ENCODE measurements around the gene SUPT3H. TPM values are rescaled to one million over a fixed set of nuclear protein-coding genes. Genes with fewer than 3 reads are reported as not detected.
A peak's percentile ranks its signal among the peaks of the same experiment; 100 is the strongest.

SUPT3H gene
- total and polyA plus RNA-seq, 2 donors = 5.5 to 11.9 TPM

DNA sequence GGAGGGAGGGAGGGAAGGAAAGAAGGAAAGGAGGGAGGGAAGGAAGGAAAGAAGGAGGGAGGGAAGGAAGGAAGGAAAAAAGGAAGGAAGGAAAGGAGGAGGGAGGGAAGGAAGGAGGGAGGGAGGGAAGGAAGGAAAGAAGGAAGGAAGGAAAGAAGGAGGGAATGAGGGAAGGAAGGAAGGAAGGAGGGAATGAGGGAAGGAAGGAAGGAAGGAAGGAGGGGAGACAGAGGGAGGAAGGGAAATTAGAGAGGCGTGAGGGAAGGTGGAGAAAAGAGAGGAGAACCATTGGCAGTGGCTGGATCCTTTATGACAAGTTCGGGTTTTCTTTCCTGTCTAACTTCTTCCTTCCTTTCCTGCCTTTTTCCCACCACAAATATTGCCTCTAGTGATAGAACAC, 22.3 kb upstream of the SUPT3H start:
- Histone ChIP-seq H3K36me3 (ENCODE audit: control insufficient read depth in 2 of 2, insufficient read depth in 2 of 2, low read length in 1 of 2) (no peaks in the 10 kb centered on the region), H3K27ac (ENCODE audit: low read depth in 1 of 2, low read length in 1 of 2) (no peak overlapping the region), H3K9me3 (ENCODE audit: control insufficient read depth in 2 of 2, insufficient read depth in 1 of 2, low read length in 1 of 2) (no peaks in the 10 kb centered on the region), H3K27me3 (ENCODE audit: control insufficient read depth in 2 of 2, insufficient read depth in 1 of 2, low read length in 1 of 2) (no peaks in the 10 kb centered on the region), H3K4me3 (ENCODE audit: low read length in 2 of 2) (no peak overlapping the region), H3K4me1 (ENCODE audit: control insufficient read depth in 2 of 2, insufficient read depth in 2 of 2, low read length in 2 of 2) (no peaks in the 10 kb centered on the region)
- WGBS = 97% methylated on average over 2 of the region's 2 CpGs
- no peak for DNase-seq (ENCODE audit: low read depth in 6 of 9, low spot score in 9 of 9)

DNA sequence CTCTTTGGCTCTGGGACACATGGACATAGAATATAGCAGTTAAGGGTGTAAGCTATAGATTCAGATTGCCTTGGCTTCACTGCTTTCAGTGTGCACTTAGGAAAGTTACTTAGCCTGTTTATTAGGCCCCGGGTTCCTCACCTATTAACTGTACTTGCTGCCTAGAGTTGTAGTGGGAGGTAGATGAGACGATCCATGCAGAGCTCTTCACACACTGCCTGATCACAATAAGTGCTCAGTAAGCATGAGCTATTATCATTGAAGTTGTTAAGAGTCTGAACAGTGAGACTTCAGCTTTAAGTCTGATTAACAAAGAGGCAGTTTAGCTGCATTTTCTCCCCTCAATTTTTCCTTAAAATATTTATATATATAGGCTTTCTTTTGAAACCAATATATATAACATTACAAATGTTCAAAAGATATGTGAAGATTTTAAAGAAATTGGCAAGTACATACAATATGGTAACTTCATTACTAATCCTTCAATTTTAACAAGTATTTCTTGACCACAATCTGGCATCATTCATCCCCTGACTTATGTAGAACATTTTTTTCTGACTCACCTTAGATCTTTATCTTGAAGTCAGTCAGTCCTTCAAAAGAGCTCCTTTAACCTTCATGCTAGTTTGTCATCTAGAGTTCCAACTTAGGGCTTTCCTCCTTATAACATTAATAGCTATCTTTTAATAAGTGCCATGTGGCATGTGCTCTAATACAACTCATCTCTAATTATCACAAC, 20.5 kb upstream of the SUPT3H start:
- Histone ChIP-seq H3K4me1 (ENCODE audit: control insufficient read depth in 2 of 2, insufficient read depth in 2 of 2, low read length in 2 of 2) (no peaks in the 10 kb centered on the region), H3K36me3 (ENCODE audit: control insufficient read depth in 2 of 2, insufficient read depth in 2 of 2, low read length in 1 of 2) (no peaks in the 10 kb centered on the region), H3K4me3 (ENCODE audit: low read length in 2 of 2) (no peak overlapping the region), H3K9me3 (ENCODE audit: control insufficient read depth in 2 of 2, insufficient read depth in 1 of 2, low read length in 1 of 2) (no peaks in the 10 kb centered on the region), H3K27ac (ENCODE audit: low read depth in 1 of 2, low read length in 1 of 2) (no peak overlapping the region), H3K27me3 (ENCODE audit: control insufficient read depth in 2 of 2, insufficient read depth in 1 of 2, low read length in 1 of 2) (no peaks in the 10 kb centered on the region)
- WGBS = 96% methylated on average over 2 of the region's 2 CpGs
- DNase-seq (ENCODE audit: low read depth in 6 of 9, low spot score in 9 of 9) = no peak

DNA sequence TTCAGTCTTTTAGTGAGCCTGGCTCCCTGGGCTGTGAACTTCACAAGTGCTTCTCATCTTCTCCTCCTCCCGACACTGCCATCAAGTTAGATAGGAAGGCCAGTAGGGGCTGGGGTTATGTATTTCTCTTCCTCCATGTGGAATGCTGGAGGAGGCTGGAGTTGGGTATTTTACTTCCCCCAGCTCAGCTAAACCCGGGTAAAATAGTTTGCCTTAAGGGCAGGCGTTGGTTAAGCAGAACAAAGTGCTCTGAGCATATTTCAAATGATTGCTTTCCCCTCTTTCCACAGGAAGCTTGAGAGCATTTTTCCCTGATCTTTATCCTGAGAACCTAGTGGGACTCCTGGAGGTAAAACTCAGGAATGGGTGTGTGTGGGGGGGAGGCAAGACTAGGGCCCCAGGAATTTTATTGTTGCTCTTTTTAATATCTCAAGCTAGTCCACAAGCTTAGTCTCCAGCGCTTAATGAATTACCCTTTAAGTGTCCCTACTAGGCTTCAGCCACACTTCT, 16.9 kb upstream of the SUPT3H start:
- DNase-seq (ENCODE audit: low read depth in 6 of 9, low spot score in 9 of 9) = no peak
- Histone ChIP-seq H3K9me3 (ENCODE audit: control insufficient read depth in 2 of 2, insufficient read depth in 1 of 2, low read length in 1 of 2) (no peaks in the 10 kb centered on the region), H3K27ac (ENCODE audit: low read depth in 1 of 2, low read length in 1 of 2) (no peak overlapping the region), H3K4me3 (ENCODE audit: low read length in 2 of 2) (no peak overlapping the region), H3K27me3 (ENCODE audit: control insufficient read depth in 2 of 2, insufficient read depth in 1 of 2, low read length in 1 of 2) (no peaks in the 10 kb centered on the region), H3K4me1 (ENCODE audit: control insufficient read depth in 2 of 2, insufficient read depth in 2 of 2, low read length in 2 of 2) (no peaks in the 10 kb centered on the region), H3K36me3 (ENCODE audit: control insufficient read depth in 2 of 2, insufficient read depth in 2 of 2, low read length in 1 of 2) (no peaks in the 10 kb centered on the region)
- WGBS = 98% methylated on average over 4 of the region's 4 CpGs

DNA sequence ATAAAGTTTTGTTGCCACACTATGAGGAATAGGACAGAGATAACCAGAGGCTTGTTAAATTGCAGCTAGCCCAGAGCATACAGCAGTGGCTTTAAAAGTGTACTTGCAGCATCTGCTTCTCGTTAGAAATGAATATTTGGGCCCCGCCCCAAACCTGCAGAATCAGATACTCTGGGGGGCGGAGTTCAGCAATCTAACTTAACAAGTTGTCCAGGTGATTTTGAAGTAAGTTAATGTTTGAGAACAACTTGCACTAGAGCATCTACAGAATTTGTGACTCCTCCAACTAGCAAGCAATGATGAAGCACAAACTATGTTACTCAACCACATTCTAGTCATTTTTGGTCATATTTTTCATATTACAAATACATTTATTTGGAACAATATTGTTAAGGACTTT, 10.6 kb upstream of the SUPT3H start:
- DNase-seq (ENCODE audit: low read depth in 6 of 9, low spot score in 9 of 9) = no peak
- Histone ChIP-seq H3K4me1 (ENCODE audit: control insufficient read depth in 2 of 2, insufficient read depth in 2 of 2, low read length in 2 of 2) (no peaks in the 10 kb centered on the region), H3K27ac (ENCODE audit: low read depth in 1 of 2, low read length in 1 of 2) (no peak overlapping the region), H3K27me3 (ENCODE audit: control insufficient read depth in 2 of 2, insufficient read depth in 1 of 2, low read length in 1 of 2) (no peaks in the 10 kb centered on the region), H3K4me3 (ENCODE audit: low read length in 2 of 2) (no peak overlapping the region), H3K9me3 (ENCODE audit: control insufficient read depth in 2 of 2, insufficient read depth in 1 of 2, low read length in 1 of 2) (no peaks in the 10 kb centered on the region), H3K36me3 (ENCODE audit: control insufficient read depth in 2 of 2, insufficient read depth in 2 of 2, low read length in 1 of 2) (no peaks in the 10 kb centered on the region)
- WGBS = 94% methylated on average over 3 of the region's 3 CpGs

DNA sequence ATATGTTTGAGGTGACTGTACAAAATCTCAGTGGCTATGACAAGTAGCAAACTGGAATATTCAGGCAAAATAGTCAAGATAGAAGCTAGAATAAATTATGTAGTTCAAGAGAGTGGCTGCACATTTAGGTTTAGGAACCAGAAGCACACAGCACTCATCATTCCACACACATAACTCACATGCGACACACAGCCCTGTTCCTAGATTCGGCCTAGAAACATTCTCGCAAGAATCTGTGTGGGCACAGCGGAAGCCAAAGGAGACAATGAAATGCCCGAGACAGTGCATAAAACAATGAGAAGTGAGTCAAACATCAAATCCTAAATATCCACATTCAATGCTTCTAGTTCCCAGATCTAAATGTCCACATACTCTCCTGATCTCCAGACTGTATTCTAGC, 9.5 kb upstream of the SUPT3H start:
- H3K4me3 ChIP-seq (ENCODE audit: low read length in 2 of 2) = no peak overlapping the region
- WGBS = 98% methylated on average over 5 of the region's 5 CpGs
- no peaks in the 10 kb centered on the region for H3K9me3 ChIP-seq (ENCODE audit: control insufficient read depth in 2 of 2, insufficient read depth in 1 of 2, low read length in 1 of 2)
- no peak overlapping the region for H3K27ac ChIP-seq (ENCODE audit: low read depth in 1 of 2, low read length in 1 of 2)
- no peaks in the 10 kb centered on the region for H3K4me1 ChIP-seq (ENCODE audit: control insufficient read depth in 2 of 2, insufficient read depth in 2 of 2, low read length in 2 of 2)
- H3K27me3 ChIP-seq (ENCODE audit: control insufficient read depth in 2 of 2, insufficient read depth in 1 of 2, low read length in 1 of 2) = no peaks in the 10 kb centered on the region
- no peaks in the 10 kb centered on the region for H3K36me3 ChIP-seq (ENCODE audit: control insufficient read depth in 2 of 2, insufficient read depth in 2 of 2, low read length in 1 of 2)
- no peak for DNase-seq (ENCODE audit: low read depth in 6 of 9, low spot score in 9 of 9)

GRCh38 chr6:45386501-45386900, 8.8 kb upstream of the SUPT3H start:
- H3K27ac ChIP-seq (ENCODE audit: low read depth in 1 of 2, low read length in 1 of 2) = no peak overlapping the region
- no peaks in the 10 kb centered on the region for H3K9me3 ChIP-seq (ENCODE audit: control insufficient read depth in 2 of 2, insufficient read depth in 1 of 2, low read length in 1 of 2)
- 96% methylated on average over 3 of the region's 3 CpGs for WGBS
- no peaks in the 10 kb centered on the region for H3K4me1 ChIP-seq (ENCODE audit: control insufficient read depth in 2 of 2, insufficient read depth in 2 of 2, low read length in 2 of 2)
- no peaks in the 10 kb centered on the region for H3K27me3 ChIP-seq (ENCODE audit: control insufficient read depth in 2 of 2, insufficient read depth in 1 of 2, low read length in 1 of 2)
- no peak overlapping the region for H3K4me3 ChIP-seq (ENCODE audit: low read length in 2 of 2)
- no peaks in the 10 kb centered on the region for H3K36me3 ChIP-seq (ENCODE audit: control insufficient read depth in 2 of 2, insufficient read depth in 2 of 2, low read length in 1 of 2)
- DNase-seq (ENCODE audit: low read depth in 6 of 9, low spot score in 9 of 9) = no peak

DNA sequence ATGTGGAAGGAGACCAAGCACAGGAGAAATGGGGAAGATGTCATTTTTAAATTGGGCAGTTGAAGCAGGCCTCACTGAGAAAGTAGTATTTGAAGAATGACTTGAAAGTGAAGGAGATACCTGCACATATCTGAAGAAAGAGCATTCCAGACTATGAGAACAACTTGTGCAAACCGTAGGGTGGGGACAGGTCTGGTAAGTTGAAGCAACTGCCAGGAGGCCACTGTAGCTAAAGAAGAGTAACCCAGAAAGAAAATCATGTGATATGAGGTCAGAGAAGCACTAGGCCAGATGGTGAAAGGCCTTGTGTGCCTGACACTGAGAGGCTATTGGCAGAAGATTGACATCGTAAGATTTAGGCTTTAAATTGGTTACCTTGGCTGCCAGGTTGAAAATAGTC, 4.7 kb upstream of the SUPT3H start:
- Histone ChIP-seq H3K27ac (ENCODE audit: low read depth in 1 of 2, low read length in 1 of 2) (no peak overlapping the region), H3K9me3 (ENCODE audit: control insufficient read depth in 2 of 2, insufficient read depth in 1 of 2, low read length in 1 of 2) (peaks cover 0 to under 1% of the 10 kb centered on the region in 2 donors), H3K36me3 (ENCODE audit: control insufficient read depth in 2 of 2, insufficient read depth in 2 of 2, low read length in 1 of 2) (no peaks in the 10 kb centered on the region), H3K4me3 (ENCODE audit: low read length in 2 of 2) (no peak overlapping the region), H3K27me3 (ENCODE audit: control insufficient read depth in 2 of 2, insufficient read depth in 1 of 2, low read length in 1 of 2) (no peaks in the 10 kb centered on the region), H3K4me1 (ENCODE audit: control insufficient read depth in 2 of 2, insufficient read depth in 2 of 2, low read length in 2 of 2) (no peaks in the 10 kb centered on the region)
- no peak for DNase-seq (ENCODE audit: low read depth in 6 of 9, low spot score in 9 of 9)
- WGBS = 95% methylated on average over 2 of the region's 2 CpGs

DNA sequence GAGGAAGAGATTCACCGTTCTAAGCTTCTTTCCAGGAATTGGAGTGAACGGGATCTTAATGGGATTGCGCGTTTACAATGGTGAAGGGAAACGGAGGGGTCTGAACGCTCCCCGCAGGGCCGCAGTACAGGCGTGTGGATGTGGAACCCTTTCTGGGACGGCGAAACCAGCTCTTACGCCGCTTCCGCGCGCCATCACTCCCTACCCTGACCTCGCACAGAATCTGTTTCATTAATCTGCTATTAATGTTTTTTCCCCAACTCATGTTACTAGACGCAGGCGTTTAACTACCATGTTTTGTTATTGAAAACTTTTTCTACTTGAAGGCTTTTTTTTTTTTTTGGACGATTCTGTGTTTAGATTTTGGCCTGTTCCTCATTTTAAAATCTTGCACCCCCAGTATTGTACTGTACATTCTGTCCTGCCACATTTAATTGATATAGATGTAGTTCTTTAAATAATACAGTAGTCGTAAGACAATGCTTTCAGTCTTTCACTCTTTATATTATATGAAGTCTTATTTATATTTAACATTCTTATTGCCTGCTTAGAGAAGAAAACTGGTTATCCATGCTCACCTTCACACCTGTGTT, 696 bp upstream of the SUPT3H start:
- Histone ChIP-seq H3K27ac (ENCODE audit: low read depth in 1 of 2, low read length in 1 of 2) (peak overlapping the region; percentile 88 to 96), H3K4me1 (ENCODE audit: control insufficient read depth in 2 of 2, insufficient read depth in 2 of 2, low read length in 2 of 2) (peaks cover 0 to 7% of the 10 kb centered on the region in 2 donors), H3K9me3 (ENCODE audit: control insufficient read depth in 2 of 2, insufficient read depth in 1 of 2, low read length in 1 of 2) (peaks cover 0 to 1% of the 10 kb centered on the region in 2 donors), H3K27me3 (ENCODE audit: control insufficient read depth in 2 of 2, insufficient read depth in 1 of 2, low read length in 1 of 2) (no peaks in the 10 kb centered on the region), H3K36me3 (ENCODE audit: control insufficient read depth in 2 of 2, insufficient read depth in 2 of 2, low read length in 1 of 2) (no peaks in the 10 kb centered on the region), H3K4me3 (ENCODE audit: low read length in 2 of 2) (peak overlapping the region; percentile 78 to 86)
- peak in 3 of 9 donors; percentile 2 to 35 (median 9) for DNase-seq (ENCODE audit: low read depth in 6 of 9, low spot score in 9 of 9)
- under 1% methylated on average over 21 of the region's 21 CpGs for WGBS

DNA sequence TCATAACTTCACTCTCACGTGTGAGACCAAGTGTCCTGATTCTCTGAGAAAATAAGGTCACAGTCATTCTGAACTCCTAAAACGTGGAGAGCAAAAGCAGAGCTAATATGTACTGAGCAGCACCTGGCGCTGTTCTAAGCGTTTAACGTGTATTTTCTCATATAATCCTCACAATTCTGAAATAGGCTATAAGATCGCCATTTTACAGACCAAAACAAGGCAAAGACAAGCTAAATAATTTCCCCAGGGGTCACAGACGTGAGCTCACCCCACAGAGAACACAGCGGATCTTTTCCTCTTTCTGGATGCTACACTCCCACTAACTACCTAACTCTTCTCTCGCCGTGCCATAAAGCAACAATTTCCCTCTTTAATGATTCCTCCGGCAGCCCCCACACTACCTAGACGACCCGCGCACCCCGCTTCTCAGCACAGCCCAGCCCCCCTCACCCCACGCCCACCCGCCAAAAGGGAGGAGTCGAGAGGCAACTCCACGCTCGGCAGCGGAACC, 636 bp downstream of the SUPT3H start:
- WGBS = 1% methylated on average over 21 of the region's 21 CpGs
- Histone ChIP-seq H3K27me3 (ENCODE audit: control insufficient read depth in 2 of 2, insufficient read depth in 1 of 2, low read length in 1 of 2) (no peaks in the 10 kb centered on the region), H3K27ac (ENCODE audit: low read depth in 1 of 2, low read length in 1 of 2) (peak overlapping the region; percentile 91 to 96), H3K36me3 (ENCODE audit: control insufficient read depth in 2 of 2, insufficient read depth in 2 of 2, low read length in 1 of 2) (no peaks in the 10 kb centered on the region), H3K4me1 (ENCODE audit: control insufficient read depth in 2 of 2, insufficient read depth in 2 of 2, low read length in 2 of 2) (peaks cover 0 to 7% of the 10 kb centered on the region in 2 donors), H3K9me3 (ENCODE audit: control insufficient read depth in 2 of 2, insufficient read depth in 1 of 2, low read length in 1 of 2) (peaks cover 0 to 1% of the 10 kb centered on the region in 2 donors), H3K4me3 (ENCODE audit: low read length in 2 of 2) (peak overlapping the region; percentile 78 to 86)
- DNase-seq (ENCODE audit: low read depth in 6 of 9, low spot score in 9 of 9) = peak in 4 of 9 donors; percentile 4 to 62 (median 41)
